GM12878 (cell line): ENCODE results near the gene FKBP7. TPM values are rescaled to one million over a fixed set of nuclear protein-coding genes. Genes with fewer than 3 reads are reported as not detected.

Experiments
- EP300 ChIP-seq, 2 experiments: fragments of 150-350 bp in 1 of 2; IDR thresholded peaks; 2 replicates each; pipeline ENCODE4 v1.6.1; 2011 to 2012; ENCODE audit warnings: low read depth in 2 of 2, low read length in 2 of 2, borderline replicate concordance in 1 of 2, improper control_type of control experiment in 1 of 2, inconsistent platforms in 1 of 2; ENCODE audit not compliant: control insufficient read depth in 1 of 2
- PAX5 ChIP-seq: IDR thresholded peaks from 2 replicates; pipeline ENCODE4 v1.6.1; 2011; ENCODE audit warnings: low read depth, low read length, borderline replicate concordance
- RBBP5 ChIP-seq: fragments of 200-600 bp; sonication (generic); conservative IDR thresholded peaks from 2 replicates; pipeline ENCODE4 v1.6.1; 2016
- SMAD5 ChIP-seq: IDR thresholded peaks from 2 replicates; pipeline ENCODE4 v1.6.1; 2016; ENCODE audit warnings: antibody characterized with exemption, low read depth
- ZBTB11 ChIP-seq: fragments of 450-650 bp; formaldehyde crosslinking; IDR thresholded peaks from 2 replicates; pipeline ENCODE4 v1.5.0; 2022; ENCODE audit warnings: mild to moderate bottlenecking, missing genetic modification characterization
- ZBTB4 ChIP-seq: fragments of 450-650 bp; formaldehyde crosslinking; IDR thresholded peaks from 2 replicates; pipeline ENCODE4 v1.4.0; 2022; ENCODE audit warnings: mild to moderate bottlenecking, moderate library complexity
- ZNF384 ChIP-seq: IDR thresholded peaks from 2 replicates; pipeline ENCODE4 v1.6.1; 2012; ENCODE audit warnings: low read depth, mild to moderate bottlenecking, low read length, improper control_type of control experiment, borderline replicate concordance
- polyA plus RNA-seq, 11 experiments: library from polyadenylated mRNA; depleted of rRNA in 4 of 11; unstranded in 6 of 11; stranded (reverse) in 5 of 11; fragments of >200 nt; fragmentation: Nextera tagmentation in 4 of 11; fragmentation: Illumina TruSeq in 1 of 11; extraction: Ambion mirVana in 4 of 11; extraction: Trizol in 1 of 11; gene quantifications; 1 replicate in 1 of 11; 2 replicates in 10 of 11; pipeline versions ENCODE4 v1.2.1 to v1.2.3, GENCODE V29; 2011 to 2016; ENCODE audit warnings: inconsistent platforms in 2 of 11, missing spikeins in 2 of 11, low read depth in 1 of 11
- total RNA-seq, 4 experiments: library from RNA; depleted of rRNA in 3 of 4; stranded (reverse); fragments of >200 nt in 3 of 4; fragmentation: Illumina TruSeq in 1 of 4; extraction: Trizol in 1 of 4; gene quantifications; 2 replicates each; pipeline versions ENCODE4 v1.2.1 to v1.2.3, GENCODE V29; 2013 to 2021

Gene FKBP7
- total and polyA plus RNA-seq, 10 of the 15 experiments (the other 5 are each of a cell fraction or from before 2014, with no cell fraction given), result 5.6 to 16.7 (median 12.5) TPM

- TF ChIP-seq ZBTB11 (CRISPR knock-in tag) (no peak), PAX5 (no peak), SMAD5 (no peak), RBBP5 (no peak), ZBTB4 (CRISPR knock-in tag) (no peak), EP300 (IDR thresholded peaks at IDR 0.05; ENCODE audit: borderline replicate concordance in 1 of 2, control insufficient read depth in 1 of 2, low read depth in 2 of 2, low read length in 2 of 2) (no peak), ZNF384 (no peak)
- TF ChIP-seq, all 136 proteins: peak for 0
These were observed 9.1 kb downstream of the FKBP7 start (continued) for GRCh38 chr2:178469219-178469849.
